Rectal smooth muscle tissue (tissue), 1 donor: ENCODE results near the gene PHF5A.

Source experiments
- H3K27ac ChIP-seq: one replicate; pipeline ENCODE4 v1.7.0; 2013; ENCODE audit warnings: low read depth, low read length, inconsistent platforms
- H3K27me3 ChIP-seq: one replicate; pipeline ENCODE4 v1.7.0; 2013; ENCODE audit warnings: low read length; ENCODE audit not compliant: control insufficient read depth, insufficient read depth
- H3K36me3 ChIP-seq: one replicate; pipeline ENCODE4 v1.7.0; 2013; ENCODE audit warnings: low read length; ENCODE audit not compliant: control insufficient read depth, insufficient read depth
- H3K4me1 ChIP-seq: one replicate; pipeline ENCODE4 v1.7.0; 2013; ENCODE audit warnings: low read length; ENCODE audit not compliant: control insufficient read depth, insufficient read depth
- H3K4me3 ChIP-seq: one replicate; pipeline ENCODE4 v1.7.0; 2013; ENCODE audit warnings: low read length
- H3K9ac ChIP-seq: one replicate; pipeline ENCODE4 v1.7.0; 2013; ENCODE audit warnings: low read length

The PHF5A gene

DNA sequence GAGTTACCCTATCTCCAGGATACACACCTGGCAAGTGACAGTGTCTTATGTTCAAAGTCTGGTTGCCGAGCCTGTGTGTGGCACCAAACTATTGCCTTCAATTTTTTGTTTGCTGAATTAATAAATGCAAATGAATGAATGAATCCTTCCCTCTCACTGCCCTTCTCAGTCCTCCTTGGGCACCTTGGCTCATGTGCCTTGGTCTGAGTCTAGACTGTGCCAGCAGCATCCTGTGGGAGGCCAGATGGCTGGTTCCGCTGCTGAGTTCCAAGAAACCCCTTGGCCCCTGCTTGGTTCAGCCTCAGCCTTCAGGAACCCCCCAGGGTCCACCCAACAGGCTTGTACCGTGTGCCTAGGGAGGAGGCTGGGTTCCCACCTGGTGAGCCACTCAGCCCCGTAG is 52.9 kb downstream of the PHF5A start:
- Histone ChIP-seq H3K36me3 (no peaks in the 10 kb centered on the region), H3K4me3 (peak overlapping the region; percentile 30), H3K27me3 (no peaks in the 10 kb centered on the region), H3K9ac (no peak overlapping the region), H3K4me1 (peaks cover 29% of the 10 kb centered on the region), H3K27ac (peak overlapping the region; percentile 61)

DNA sequence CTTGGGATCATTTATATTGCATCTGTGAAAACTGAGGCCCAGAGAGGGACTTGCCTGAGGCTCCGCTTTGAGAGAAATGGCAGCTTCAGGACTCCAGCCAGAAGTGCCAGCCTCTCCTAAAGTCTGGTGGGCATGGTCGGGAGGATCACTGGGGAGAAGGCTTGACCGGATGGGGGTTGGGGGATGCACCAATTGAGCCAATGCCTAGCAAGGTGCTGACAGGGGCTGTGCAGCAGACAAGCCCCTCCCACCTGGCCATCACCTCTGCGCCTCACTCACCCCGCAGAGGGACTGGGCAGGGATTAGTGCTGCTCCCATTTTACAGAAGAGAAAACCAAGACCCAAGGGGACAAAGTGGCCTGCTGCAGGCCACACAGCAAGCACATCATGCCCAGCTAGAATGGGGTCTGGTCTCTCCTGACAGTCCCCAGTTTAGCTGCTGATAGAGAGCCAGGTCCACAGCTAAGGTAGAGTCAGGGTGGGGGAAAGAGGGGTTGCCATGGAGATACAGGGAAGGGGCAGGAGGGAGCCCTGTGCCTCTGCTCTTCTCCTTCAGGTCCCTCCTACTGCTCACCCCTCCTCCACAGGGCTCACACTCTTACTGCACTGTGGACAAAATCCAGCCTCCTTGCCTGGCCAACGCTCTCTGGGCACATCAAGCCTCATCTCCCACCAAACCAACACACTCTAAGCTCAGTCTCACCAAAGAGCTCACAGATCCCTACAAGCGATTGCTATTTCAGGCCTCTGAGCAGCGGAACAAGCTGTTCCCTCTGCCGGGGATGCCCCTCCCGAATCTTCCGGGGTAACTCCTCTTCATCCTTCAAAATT is 57.3 kb downstream of the PHF5A start:
- Histone ChIP-seq H3K27me3 (no peaks in the 10 kb centered on the region), H3K4me3 (no peak overlapping the region), H3K36me3 (no peaks in the 10 kb centered on the region), H3K9ac (no peak overlapping the region), H3K4me1 (peaks cover 22% of the 10 kb centered on the region), H3K27ac (peak overlapping the region; percentile 82)

DNA sequence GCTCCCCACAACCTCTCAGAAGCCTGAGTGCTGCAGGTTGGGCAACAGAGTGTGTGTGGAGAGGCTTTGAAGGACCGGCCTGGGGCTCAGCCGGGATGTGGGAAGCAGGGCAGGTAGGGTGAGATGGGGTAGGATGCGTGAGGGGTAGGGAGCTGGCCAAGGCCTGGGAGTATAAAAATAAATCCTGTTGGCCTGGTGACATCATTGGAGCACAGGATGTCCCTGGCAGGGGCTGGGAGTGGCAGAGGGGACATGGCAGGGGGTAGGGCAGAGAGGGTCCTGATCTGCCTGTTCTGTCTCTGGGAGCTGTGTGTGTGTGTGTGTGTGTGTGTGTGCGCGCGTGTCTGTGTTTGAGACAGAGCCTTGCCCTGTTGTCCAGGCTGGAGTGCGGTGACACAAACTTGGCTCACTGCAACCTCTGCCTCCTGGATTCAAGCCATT is 58.2 kb downstream of the PHF5A start:
- H3K9ac ChIP-seq, result no peak overlapping the region
- no peak overlapping the region for H3K4me3 ChIP-seq
- H3K4me1 ChIP-seq, result peaks cover 20% of the 10 kb centered on the region
- no peaks in the 10 kb centered on the region for H3K36me3 ChIP-seq
- H3K27ac ChIP-seq, result peak overlapping the region; percentile 82
- H3K27me3 ChIP-seq, result no peaks in the 10 kb centered on the region
